ENCODE results near the gene PROKR1.
A peak's percentile ranks its signal among the peaks of the same experiment; 100 is the strongest.
"Not testable (repeated sequence)": the region's sequence is repeated elsewhere in the genome, so short reads cannot be mapped to it uniquely, and the experiment has no call there.

PROKR1 gene
- 0 to 0.05 (median 0.04) reads per million in 3 experiments for total RNA-seq

- DNase-seq = no peak
These were observed at the start of gene PROKR1 for GRCh38 chr2:68643011-68643873. TSS of gene PROKR1 (plus strand) at chr2:68643579. CDS start at chr2:68645822, 2,243 bp downstream.

- no peak for DNase-seq
These were observed 49.3 kb upstream of the PROKR1 start for GRCh38 chr2:68594041-68594440.

GRCh38 chr2:68594674-68595492 is 48.5 kb upstream of the PROKR1 start:
- peak; percentile 44 for DNase-seq

- DNase-seq = not testable (repeated sequence)
These were observed 47.9 kb upstream of the PROKR1 start for GRCh38 chr2:68595493-68595785.

- DNase-seq = not testable (repeated sequence)
These were observed 42.9 kb upstream of the PROKR1 start for GRCh38 chr2:68600495-68600894.

GRCh38 chr2:68603059-68603458 is 40.3 kb upstream of the PROKR1 start:
- DNase-seq = no peak

- no peak for DNase-seq
These were observed 39.3 kb upstream of the PROKR1 start for GRCh38 chr2:68604077-68604476.

GRCh38 chr2:68605939-68606338 is 37.4 kb upstream of the PROKR1 start:
- DNase-seq = no peak

- DNase-seq = no peak
These were observed 36.6 kb upstream of the PROKR1 start for GRCh38 chr2:68606759-68607158.

GRCh38 chr2:68607837-68608236 is 35.5 kb upstream of the PROKR1 start:
- DNase-seq = no peak

GRCh38 chr2:68612765-68613519 is 30.4 kb upstream of the PROKR1 start:
- no peak for DNase-seq

GRCh38 chr2:68620772-68621171 is 22.6 kb upstream of the PROKR1 start:
- DNase-seq = no peak

GRCh38 chr2:68623820-68624219 is 19.6 kb upstream of the PROKR1 start:
- no peak for DNase-seq

- no peak for DNase-seq
These were observed 15.8 kb upstream of the PROKR1 start for GRCh38 chr2:68627615-68628014.

- DNase-seq = no peak
These were observed 11.4 kb upstream of the PROKR1 start for GRCh38 chr2:68632021-68632420.

- no peak for DNase-seq
These were observed 6.3 kb upstream of the PROKR1 start for GRCh38 chr2:68637047-68637446.

- no peak for DNase-seq
These were observed 601 bp downstream of the PROKR1 start for GRCh38 chr2:68643874-68644485.

GRCh38 chr2:68645523-68645922 is 2.1 kb downstream of the PROKR1 start:
- DNase-seq = no peak

GRCh38 chr2:68646303-68646702 is 2.9 kb downstream of the PROKR1 start:
- no peak for DNase-seq

- no peak for DNase-seq
These were observed 7.3 kb downstream of the PROKR1 start for GRCh38 chr2:68650645-68651044.

GRCh38 chr2:68653034-68653433 is 9.7 kb downstream of the PROKR1 start:
- DNase-seq = no peak

- peak; percentile 8 for DNase-seq
These were observed 10.2 kb downstream of the PROKR1 start for GRCh38 chr2:68653538-68653982.

- no peak for DNase-seq
These were observed 14.9 kb downstream of the PROKR1 start for GRCh38 chr2:68658266-68658665.

Measured in central memory CD4-positive, alpha-beta T cell (primary cell).